Naive B cell (primary cell): Measurements from ENCODE around the gene PJA1. TPM values are rescaled to one million over a fixed set of nuclear protein-coding genes. Genes with fewer than 3 reads are reported as not detected.
A peak's percentile ranks its signal among the peaks of the same experiment; 100 is the strongest.

ENCODE experiments used
- ATAC-seq, 2 donors: fragments of 150-1000 bp; cut with Tn5 transposase; 2 replicates each; pipeline ENCODE4 v1.10.0; 2021; ENCODE audit warnings: low read depth in 2 of 2, mild to moderate bottlenecking in 2 of 2, moderate library complexity in 2 of 2
- DNase-seq: peaks from one replicate; pipeline ENCODE4 v3.0.0; 2022
- H3K27ac Mint-ChIP-seq, 6 donors: one replicate each; pipeline ENCODE4 v1.8.0; 2020 to 2022; ENCODE audit warnings: mild to moderate bottlenecking in 6 of 6, mixed read lengths in 6 of 6, moderate library complexity in 5 of 6, inconsistent platforms in 2 of 6
- H3K27me3 Mint-ChIP-seq, 3 donors: one replicate each; pipeline ENCODE4 v1.8.0; 2021 to 2022; ENCODE audit warnings: mixed read lengths in 3 of 3, mild to moderate bottlenecking in 1 of 3
- H3K36me3 Mint-ChIP-seq, 2 donors: one replicate each; pipeline ENCODE4 v1.8.0; 2020 to 2022; ENCODE audit warnings: mixed read lengths in 2 of 2, inconsistent platforms in 1 of 2, mild to moderate bottlenecking in 1 of 2
- H3K4me1 Mint-ChIP-seq, 3 donors: one replicate each; pipeline ENCODE4 v1.8.0; 2020 to 2022; ENCODE audit warnings: mixed read lengths in 3 of 3, inconsistent platforms in 1 of 3, mild to moderate bottlenecking in 1 of 3, moderate library complexity in 1 of 3
- H3K4me3 Mint-ChIP-seq, 8 donors: one replicate each; pipeline ENCODE4 v1.8.0; 2020 to 2022; ENCODE audit warnings: mild to moderate bottlenecking in 8 of 8, mixed read lengths in 8 of 8, moderate library complexity in 8 of 8, inconsistent platforms in 2 of 8
- H3K9me3 Mint-ChIP-seq, 7 donors: one replicate each; pipeline ENCODE4 v1.8.0; 2020 to 2022; ENCODE audit warnings: mixed read lengths in 7 of 7, mild to moderate bottlenecking in 5 of 7, inconsistent platforms in 2 of 7, moderate library complexity in 1 of 7
- polyA plus RNA-seq, 6 donors: library from polyadenylated mRNA; unstranded; fragments of 300-500 nt; fragmentation: Illumina TruSeq; gene quantifications; one replicate each; pipeline ENCODE4 v1.2.3, GENCODE V29; 2021; ENCODE audit warnings: low read depth in 6 of 6

The PJA1 gene
- 10 to 100 TPM; 23.7 to 54.2 (median 39.2) TPM for polyA plus RNA-seq

GRCh38 chrX:69165087-69165651 lies at the start of gene PJA1:
TSS of gene PJA1 (minus strand) at chrX:69165453. CDS start at chrX:69163073, 2,380 bp downstream.
- DNase-seq (peak; percentile 68), ATAC-seq (peak; percentile 90 to 92)
- Mint-ChIP-seq H3K27me3 (peaks cover 0 to 4% (median 0%) of the 10 kb centered on the region in 3 donors), H3K36me3 (peaks cover 0 to 11% of the 10 kb centered on the region in 2 donors), H3K9me3 (peaks cover 0 to 3% (median 0%) of the 10 kb centered on the region in 7 donors), H3K27ac (peak within 1 kb of the TSS; percentile 41 to 93 (median 76)), H3K4me1 (peaks cover 14 to 24% (median 21%) of the 10 kb centered on the region in 3 donors), H3K4me3 (peak within 1 kb of the TSS; percentile 75 to 97 (median 94))

GRCh38 chrX:69214463-69214862 lies 49.2 kb upstream of the PJA1 start:
- no peaks in the 10 kb centered on the region for H3K4me1 Mint-ChIP-seq
- no peak for DNase-seq
- peak overlapping the region in 1 of 8 donors; percentile 35 for H3K4me3 Mint-ChIP-seq
- ATAC-seq: no peak
- no peaks in the 10 kb centered on the region for H3K36me3 Mint-ChIP-seq
- H3K27ac Mint-ChIP-seq: peak overlapping the region in 1 of 6 donors; percentile 10
- peaks cover 0 to 25% (median 0%) of the 10 kb centered on the region in 3 donors for H3K27me3 Mint-ChIP-seq
- peaks cover 0 to 2% (median 0%) of the 10 kb centered on the region in 7 donors for H3K9me3 Mint-ChIP-seq

GRCh38 chrX:69211701-69212100 lies 46.4 kb upstream of the PJA1 start:
- peak overlapping the region in 1 of 6 donors; percentile 21 for H3K27ac Mint-ChIP-seq
- H3K4me1 Mint-ChIP-seq: no peaks in the 10 kb centered on the region
- H3K9me3 Mint-ChIP-seq: peaks cover 0 to 2% (median 0%) of the 10 kb centered on the region in 7 donors
- no peaks in the 10 kb centered on the region for H3K36me3 Mint-ChIP-seq
- no peak overlapping the region for H3K4me3 Mint-ChIP-seq
- peaks cover 0 to 38% (median 0%) of the 10 kb centered on the region in 3 donors for H3K27me3 Mint-ChIP-seq
- DNase-seq (no peak), ATAC-seq (no peak)

GRCh38 chrX:69210581-69210980 lies 45.3 kb upstream of the PJA1 start:
- Mint-ChIP-seq H3K36me3 (no peaks in the 10 kb centered on the region), H3K9me3 (no peaks in the 10 kb centered on the region), H3K4me3 (no peak overlapping the region), H3K27me3 (peaks cover 0 to 35% (median 0%) of the 10 kb centered on the region in 3 donors), H3K4me1 (no peaks in the 10 kb centered on the region), H3K27ac (no peak overlapping the region)
- no peak for ATAC-seq
- DNase-seq: no peak

GRCh38 chrX:69207216-69207615 lies 42.0 kb upstream of the PJA1 start:
- no peaks in the 10 kb centered on the region for H3K36me3 Mint-ChIP-seq
- DNase-seq: no peak
- H3K4me1 Mint-ChIP-seq: no peaks in the 10 kb centered on the region
- no peak for ATAC-seq
- peaks cover 0 to 23% (median 5%) of the 10 kb centered on the region in 3 donors for H3K27me3 Mint-ChIP-seq
- no peak overlapping the region for H3K27ac Mint-ChIP-seq
- H3K9me3 Mint-ChIP-seq: peaks cover 0 to 1% (median 0%) of the 10 kb centered on the region in 7 donors
- peak overlapping the region in 1 of 8 donors; percentile 12 for H3K4me3 Mint-ChIP-seq

- Mint-ChIP-seq H3K9me3 (peaks cover 0 to 1% (median 0%) of the 10 kb centered on the region in 7 donors), H3K36me3 (no peaks in the 10 kb centered on the region), H3K27ac (no peak overlapping the region), H3K4me3 (no peak overlapping the region), H3K27me3 (peaks cover 5 to 20% (median 5%) of the 10 kb centered on the region in 3 donors), H3K4me1 (no peaks in the 10 kb centered on the region)
- DNase-seq (no peak), ATAC-seq (no peak)
Observed at GRCh38 chrX:69203638-69204037, 38.4 kb upstream of the PJA1 start.

GRCh38 chrX:69197690-69198089 lies 32.4 kb upstream of the PJA1 start:
- H3K27me3 Mint-ChIP-seq: peaks cover 0 to 29% (median 5%) of the 10 kb centered on the region in 3 donors
- ATAC-seq (no peak), DNase-seq (no peak)
- H3K4me3 Mint-ChIP-seq: no peak overlapping the region
- no peaks in the 10 kb centered on the region for H3K4me1 Mint-ChIP-seq
- H3K9me3 Mint-ChIP-seq: no peaks in the 10 kb centered on the region
- no peaks in the 10 kb centered on the region for H3K36me3 Mint-ChIP-seq
- H3K27ac Mint-ChIP-seq: no peak overlapping the region

GRCh38 chrX:69196666-69197065 lies 31.4 kb upstream of the PJA1 start:
- DNase-seq (no peak), ATAC-seq (no peak)
- no peak overlapping the region for H3K27ac Mint-ChIP-seq
- no peaks in the 10 kb centered on the region for H3K36me3 Mint-ChIP-seq
- H3K27me3 Mint-ChIP-seq: peaks cover 0 to 32% (median 5%) of the 10 kb centered on the region in 3 donors
- H3K4me3 Mint-ChIP-seq: no peak overlapping the region
- H3K4me1 Mint-ChIP-seq: no peaks in the 10 kb centered on the region
- H3K9me3 Mint-ChIP-seq: no peaks in the 10 kb centered on the region

GRCh38 chrX:69195810-69196209 lies 30.6 kb upstream of the PJA1 start:
- no peaks in the 10 kb centered on the region for H3K9me3 Mint-ChIP-seq
- no peaks in the 10 kb centered on the region for H3K4me1 Mint-ChIP-seq
- peaks cover 0 to 25% (median 5%) of the 10 kb centered on the region in 3 donors for H3K27me3 Mint-ChIP-seq
- no peak overlapping the region for H3K4me3 Mint-ChIP-seq
- no peak overlapping the region for H3K27ac Mint-ChIP-seq
- no peaks in the 10 kb centered on the region for H3K36me3 Mint-ChIP-seq
- DNase-seq (no peak), ATAC-seq (no peak)

GRCh38 chrX:69195192-69195591 lies 29.9 kb upstream of the PJA1 start:
- Mint-ChIP-seq H3K4me1 (no peaks in the 10 kb centered on the region), H3K9me3 (no peaks in the 10 kb centered on the region), H3K27me3 (peaks cover 0 to 28% (median 5%) of the 10 kb centered on the region in 3 donors), H3K4me3 (no peak overlapping the region), H3K27ac (no peak overlapping the region), H3K36me3 (no peaks in the 10 kb centered on the region)
- no peak for ATAC-seq
- no peak for DNase-seq

GRCh38 chrX:69192603-69193002 lies 27.4 kb upstream of the PJA1 start:
- no peak for ATAC-seq
- H3K9me3 Mint-ChIP-seq: no peaks in the 10 kb centered on the region

GRCh38 chrX:69189576-69190371 lies 24.5 kb upstream of the PJA1 start:
- H3K36me3 Mint-ChIP-seq: no peaks in the 10 kb centered on the region
- DNase-seq (no peak), ATAC-seq (no peak)
- H3K4me1 Mint-ChIP-seq: no peaks in the 10 kb centered on the region
- H3K4me3 Mint-ChIP-seq: no peak overlapping the region
- peaks cover 0 to 22% (median 0%) of the 10 kb centered on the region in 3 donors for H3K27me3 Mint-ChIP-seq
- H3K9me3 Mint-ChIP-seq: no peaks in the 10 kb centered on the region
- H3K27ac Mint-ChIP-seq: peak overlapping the region in 1 of 6 donors; percentile 30

More at GRCh38 chrX:69192603-69193002, 27.4 kb upstream of the PJA1 start:
- Mint-ChIP-seq H3K27ac (no peak overlapping the region), H3K4me3 (no peak overlapping the region), H3K36me3 (no peaks in the 10 kb centered on the region), H3K4me1 (no peaks in the 10 kb centered on the region), H3K27me3 (peaks cover 0 to 30% (median 0%) of the 10 kb centered on the region in 3 donors)
- DNase-seq: no peak

GRCh38 chrX:69186651-69187050 lies 21.4 kb upstream of the PJA1 start:
- H3K36me3 Mint-ChIP-seq: no peaks in the 10 kb centered on the region
- ATAC-seq: no peak

GRCh38 chrX:69185886-69186285 lies 20.6 kb upstream of the PJA1 start:
- peaks cover 5 to 20% (median 7%) of the 10 kb centered on the region in 3 donors for H3K27me3 Mint-ChIP-seq
- ATAC-seq (no peak), DNase-seq (no peak)
- peaks cover 0 to 3% (median 0%) of the 10 kb centered on the region in 7 donors for H3K9me3 Mint-ChIP-seq
- H3K27ac Mint-ChIP-seq: no peak overlapping the region
- no peaks in the 10 kb centered on the region for H3K4me1 Mint-ChIP-seq
- no peak overlapping the region for H3K4me3 Mint-ChIP-seq
- no peaks in the 10 kb centered on the region for H3K36me3 Mint-ChIP-seq

More at GRCh38 chrX:69186651-69187050, 21.4 kb upstream of the PJA1 start:
- no peaks in the 10 kb centered on the region for H3K9me3 Mint-ChIP-seq
- no peak overlapping the region for H3K27ac Mint-ChIP-seq
- H3K4me3 Mint-ChIP-seq: no peak overlapping the region
- H3K4me1 Mint-ChIP-seq: no peaks in the 10 kb centered on the region
- DNase-seq: no peak
- H3K27me3 Mint-ChIP-seq: peaks cover 0 to 13% (median 0%) of the 10 kb centered on the region in 3 donors
